K562 (cell line): ENCODE results near the gene ADAM15. TPM values are rescaled to one million over a fixed set of nuclear protein-coding genes. Genes with fewer than 3 reads are reported as not detected.

ENCODE experiments used
- ATF3 ChIP-seq, 2 experiments: fragments of 450-650 bp in 1 of 2; sonication (generic) in 1 of 2; formaldehyde crosslinking in 1 of 2; IDR thresholded peaks in 1 of 2; conservative IDR thresholded peaks in 1 of 2; 2 replicates each; pipeline versions ENCODE4 v1.6.1 to v1.8.1; 2016 to 2023; ENCODE audit warnings: mild to moderate bottlenecking in 2 of 2, moderate library complexity in 2 of 2, inconsistent platforms in 1 of 2, missing genetic modification reagents in 1 of 2
- ATF6 ChIP-seq: sonication (generic); formaldehyde crosslinking; IDR thresholded peaks from 2 replicates; pipeline ENCODE4 v1.4.0; 2020; ENCODE audit warnings: mild to moderate bottlenecking, missing genetic modification reagents
- CBFB ChIP-seq: sonication (generic); formaldehyde crosslinking; IDR thresholded peaks from 2 replicates; pipeline ENCODE4 v1.4.0; 2020; ENCODE audit warnings: mild to moderate bottlenecking, missing genetic modification reagents
- E2F1 ChIP-seq: sonication (generic); formaldehyde crosslinking; IDR thresholded peaks from 2 replicates; pipeline ENCODE4 v1.8.1; 2023; ENCODE audit warnings: mild to moderate bottlenecking, missing genetic modification reagents, moderate library complexity
- E2F6 ChIP-seq, 2 experiments: IDR thresholded peaks; 2 replicates each; pipeline ENCODE4 v1.6.1; 2011; ENCODE audit warnings: borderline replicate concordance in 1 of 2, control low read depth in 1 of 2, low read depth in 1 of 2, low read length in 1 of 2, mild to moderate bottlenecking in 1 of 2, mixed read lengths in 1 of 2, moderate library complexity in 1 of 2; ENCODE audit not compliant: insufficient read depth in 1 of 2, insufficient read length in 1 of 2, poor library complexity in 1 of 2, severe bottlenecking in 1 of 2; ENCODE audit errors: extremely low read depth in 1 of 2
- ETV1 ChIP-seq: fragments of 450-650 bp; conservative IDR thresholded peaks from 2 replicates; pipeline ENCODE4 v1.6.1; 2016; ENCODE audit warnings: missing genetic modification characterization, control low read depth, low read depth, missing compliant biosample characterization
- GTF2A2 ChIP-seq: IDR thresholded peaks from 2 replicates; pipeline ENCODE4 v1.6.1; 2016; ENCODE audit warnings: mild to moderate bottlenecking, missing genetic modification characterization, missing compliant biosample characterization
- HDAC2 ChIP-seq: fragments of 450-650 bp; IDR thresholded peaks from 2 replicates; pipeline ENCODE4 v1.6.1; 2016; ENCODE audit warnings: mild to moderate bottlenecking
- HDAC3 ChIP-seq: fragments of 450-650 bp; IDR thresholded peaks from 2 replicates; pipeline ENCODE4 v1.6.1; 2018; ENCODE audit warnings: borderline replicate concordance, mild to moderate bottlenecking, moderate library complexity; ENCODE audit not compliant: partially characterized antibody
- LCOR ChIP-seq: sonication (generic); formaldehyde crosslinking; IDR thresholded peaks from 2 replicates; pipeline ENCODE4 v1.8.0; 2022; ENCODE audit warnings: mild to moderate bottlenecking, missing genetic modification reagents
- NCOA1 ChIP-seq: fragments of 450-650 bp; IDR thresholded peaks from 2 replicates; pipeline ENCODE4 v1.6.1; 2016; ENCODE audit warnings: low read depth
- SREBF2 ChIP-seq: sonication (generic); formaldehyde crosslinking; IDR thresholded peaks from 2 replicates; pipeline ENCODE4 v1.4.0; 2020; ENCODE audit warnings: mild to moderate bottlenecking, missing genetic modification reagents
- STAT6 ChIP-seq: sonication (generic); formaldehyde crosslinking; IDR thresholded peaks from 2 replicates; pipeline ENCODE4 v1.8.1; 2023; ENCODE audit warnings: mild to moderate bottlenecking, missing genetic modification reagents
- TCFL5 ChIP-seq: fragments of 250-450 bp; sonication (Bioruptor Pico); conservative IDR thresholded peaks from 2 replicates; pipeline ENCODE4 v1.6.1; 2021; ENCODE audit warnings: mild to moderate bottlenecking, moderate library complexity, matching md5 sums
- ZNF239 ChIP-seq: fragments of 250-450 bp; sonication (Bioruptor Pico); IDR thresholded peaks from 2 replicates; pipeline ENCODE4 v1.4.0; 2020; ENCODE audit warnings: mild to moderate bottlenecking
- ZNF764 ChIP-seq: fragments of 250-450 bp; sonication (Bioruptor Pico); IDR thresholded peaks from 2 replicates; pipeline ENCODE4 v1.4.0; 2020; ENCODE audit warnings: low read depth, mild to moderate bottlenecking, moderate library complexity
- polyA plus RNA-seq, 8 experiments: library from polyadenylated mRNA; depleted of rRNA in 4 of 8; stranded (reverse) in 5 of 8; unstranded in 3 of 8; fragments of >200 nt; fragmentation: Nextera tagmentation in 2 of 8; fragmentation: Illumina TruSeq in 1 of 8; extraction: Ambion mirVana in 2 of 8; extraction: Trizol in 1 of 8; gene quantifications; 2 replicates each; pipeline versions ENCODE4 v1.2.1 to v1.2.3, GENCODE V29; 2011 to 2014; ENCODE audit warnings: inconsistent platforms in 1 of 8, missing spikeins in 1 of 8
- total RNA-seq, 7 experiments: library from RNA; depleted of rRNA in 6 of 7; stranded (reverse); fragments of >200 nt in 6 of 7; fragmentation: Illumina TruSeq in 2 of 7; extraction: Trizol in 2 of 7; gene quantifications; 2 replicates each; pipeline versions ENCODE4 v1.2.1 to v1.2.3, GENCODE V29; 2011 to 2021; ENCODE audit warnings: low replicate concordance in 1 of 7

ADAM15 gene
- total and polyA plus RNA-seq, 9 of the 15 experiments (the other 6 are each of a cell fraction or from before 2014, with no cell fraction given), result 0.69 to 72.3 (median 32.8) TPM

GRCh38 chr1:155049651-155050559, 1.2 kb upstream of the ADAM15 start (continued):
- TF ChIP-seq HDAC3 (no peak), ATF3 (IDR thresholded peaks at IDR 0.05) (no peak), ATF3 (CRISPR knock-in tag; conservative IDR thresholded peaks at IDR 0.05) (0 out of 2 replicates have a peak, but pooled peaks have one; percentile 7), GTF2A2 (tag) (0 out of 2 replicates have a peak, but pooled peaks have one; percentile 15), ZNF239 (CRISPR knock-in tag) (peak; percentile 40; the same call in 1 of the 2 replicates), STAT6 (CRISPR knock-in tag) (0 out of 2 replicates have a peak, but pooled peaks have one; percentile 2), SREBF2 (CRISPR knock-in tag) (no peak), NCOA1 (0 out of 2 replicates have a peak, but pooled peaks have one; percentile 24), ETV1 (tag) (peak; percentile 80), E2F6 (IDR thresholded peaks at IDR 0.05; ENCODE audit: borderline replicate concordance in 1 of 2, extremely low read depth in 1 of 2, insufficient read depth in 1 of 2, insufficient read length in 1 of 2, low read depth in 1 of 2, low read length in 1 of 2, poor library complexity in 1 of 2, severe bottlenecking in 1 of 2) (no peak), HDAC2 (no peak), E2F1 (no peak), ZNF764 (CRISPR knock-in tag) (0 out of 2 replicates have a peak, but pooled peaks have one; percentile 54), ATF6 (CRISPR knock-in tag) (no peak), CBFB (peak; percentile 17; the same call in 1 of the 2 replicates), LCOR (0 out of 2 replicates have a peak, but pooled peaks have one; percentile 7), TCFL5 (CRISPR knock-in tag) (0 out of 2 replicates have a peak, but pooled peaks have one; percentile 41)
